Stimulated activated CD4-positive, alpha-beta T cell treated with anti-CD3 and anti-CD28 coated beads, Interleukin-2, amount 100 ng/mL, for 4 hours (primary cell): ENCODE data around the gene VAV3.

ENCODE experiments used
- DNase-seq: peaks from one replicate; pipeline ENCODE4 v3.0.0-alpha.2; 2020; ENCODE audit warnings: low read depth

The VAV3 gene

DNA sequence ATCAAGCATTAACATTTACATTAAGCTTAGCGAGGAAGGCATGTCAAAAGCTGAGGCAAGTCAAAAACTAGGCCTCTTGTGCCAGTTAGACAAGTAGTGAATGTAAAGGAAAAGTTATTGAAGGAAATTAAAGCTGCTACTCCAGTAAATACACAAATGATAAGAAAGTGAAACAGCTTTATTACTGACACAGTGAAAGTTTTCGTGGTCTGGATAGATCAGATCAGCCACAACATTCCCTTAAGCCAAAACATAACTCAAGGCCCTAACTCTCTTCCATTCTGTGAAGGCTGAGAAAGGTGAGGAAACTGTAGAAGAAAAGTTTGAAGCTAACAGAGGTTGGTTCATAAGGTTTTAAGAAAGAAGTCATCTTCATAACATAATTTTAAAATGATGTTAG lies 131.9 kb downstream of the VAV3 start:
- no peak for DNase-seq

DNA sequence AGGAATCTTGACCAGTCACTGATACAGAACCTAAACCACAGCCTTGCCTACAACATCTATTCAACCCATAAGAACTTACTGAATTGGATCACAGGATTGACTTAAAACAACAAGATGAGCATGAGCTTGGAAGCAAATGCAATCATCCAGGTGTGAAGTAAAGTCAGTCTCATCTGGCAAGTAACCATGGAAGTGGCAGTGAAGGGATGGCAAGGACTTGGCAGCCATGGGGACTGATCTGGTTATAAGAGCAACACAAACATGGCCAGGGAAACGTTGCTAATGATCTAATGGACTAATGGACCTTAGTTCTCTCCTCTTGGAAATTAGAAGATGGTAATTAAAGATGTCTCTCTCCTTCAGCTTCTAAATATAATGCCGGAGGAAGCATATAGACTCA lies 133.1 kb downstream of the VAV3 start:
- DNase-seq = no peak

DNA sequence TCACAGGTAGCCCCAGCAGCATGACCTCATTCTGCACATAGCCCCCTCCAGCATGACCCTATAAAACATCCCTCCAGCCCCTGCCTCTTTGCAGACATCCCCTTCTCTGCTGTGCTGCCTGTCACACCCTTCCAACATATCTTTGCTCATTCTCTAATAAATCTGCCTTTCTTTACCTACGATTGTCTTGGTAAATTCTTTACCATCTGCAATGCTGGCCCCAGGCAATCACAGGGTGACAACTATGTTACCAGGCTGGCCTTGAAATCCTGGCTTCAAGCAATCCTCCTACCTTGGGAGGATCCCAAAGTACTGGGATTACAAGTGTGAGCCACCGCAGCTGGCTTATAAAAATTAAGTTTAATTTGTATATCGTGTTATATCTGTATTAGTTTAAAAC lies 134.5 kb downstream of the VAV3 start:
- DNase-seq = no peak

DNA sequence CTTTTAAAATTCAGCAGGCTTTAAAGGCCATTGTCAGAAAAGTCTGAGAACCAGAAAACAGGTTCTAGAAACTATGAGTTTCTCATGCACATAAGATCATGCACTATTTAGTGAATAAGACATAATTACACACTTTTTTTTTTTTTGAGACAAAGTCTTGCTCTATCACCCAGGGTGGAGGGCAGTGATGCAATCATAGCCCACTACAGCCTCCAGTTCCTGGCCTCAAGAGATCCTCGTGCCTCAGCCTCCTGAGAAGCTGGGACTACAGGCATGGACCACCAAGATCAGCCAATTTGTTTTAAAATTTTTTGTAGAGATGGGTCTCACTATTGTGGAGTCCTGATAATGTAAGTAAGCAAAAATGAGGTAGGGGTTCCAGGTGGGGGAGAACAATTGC lies 134.9 kb downstream of the VAV3 start:
- DNase-seq = no peak

DNA sequence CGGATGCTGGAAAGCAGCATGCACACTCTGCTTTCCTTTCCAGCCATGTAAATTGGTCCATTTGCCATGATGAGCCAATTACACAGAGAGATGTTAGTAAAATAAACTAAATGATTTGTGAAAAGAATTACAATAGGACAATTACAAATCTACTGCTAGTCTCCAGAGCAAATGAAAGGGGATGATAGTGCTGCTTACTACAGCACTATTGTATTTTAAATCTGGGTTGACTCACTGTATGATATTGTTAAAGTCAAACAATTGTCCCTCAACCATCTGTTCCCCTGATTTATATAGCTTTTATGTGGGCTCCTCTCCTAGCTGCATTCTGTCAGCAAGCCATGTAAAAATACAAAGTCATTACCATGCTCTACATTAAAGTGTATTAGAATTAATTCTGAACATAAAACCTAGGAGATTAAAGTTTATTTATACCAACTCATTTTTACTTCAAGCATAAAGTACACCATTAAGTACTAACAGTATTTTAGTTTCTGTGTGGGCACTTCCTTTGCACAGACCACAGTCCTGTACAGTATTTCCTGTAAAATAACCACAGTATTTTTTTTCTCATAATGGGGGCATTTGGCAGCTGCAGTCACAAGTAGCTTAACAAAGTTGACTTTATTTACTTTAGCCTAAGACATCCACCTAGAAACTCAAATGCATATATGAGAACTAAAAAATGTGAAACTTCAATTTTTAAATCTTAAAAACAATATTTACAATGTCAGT lies 135.8 kb downstream of the VAV3 start:
- DNase-seq = no peak

DNA sequence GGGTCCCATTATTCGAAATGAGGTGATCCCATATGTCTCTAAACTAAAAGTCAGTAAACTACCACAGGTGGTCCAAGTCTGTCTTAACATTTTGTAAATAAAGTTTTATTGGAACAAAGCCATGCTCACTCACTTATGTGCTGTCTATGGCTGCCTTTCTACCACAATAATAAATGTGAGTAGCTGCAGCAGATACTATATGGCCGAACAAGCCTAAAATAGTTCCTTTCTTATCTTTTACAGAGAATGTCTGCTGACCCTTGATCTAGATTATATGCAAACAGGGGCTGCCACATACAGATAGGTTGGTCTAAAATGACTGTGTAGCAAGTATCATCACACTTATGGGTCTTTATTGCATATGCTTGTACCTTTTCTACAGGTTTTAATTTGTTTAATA lies 140.0 kb downstream of the VAV3 start:
- DNase-seq = no peak

DNA sequence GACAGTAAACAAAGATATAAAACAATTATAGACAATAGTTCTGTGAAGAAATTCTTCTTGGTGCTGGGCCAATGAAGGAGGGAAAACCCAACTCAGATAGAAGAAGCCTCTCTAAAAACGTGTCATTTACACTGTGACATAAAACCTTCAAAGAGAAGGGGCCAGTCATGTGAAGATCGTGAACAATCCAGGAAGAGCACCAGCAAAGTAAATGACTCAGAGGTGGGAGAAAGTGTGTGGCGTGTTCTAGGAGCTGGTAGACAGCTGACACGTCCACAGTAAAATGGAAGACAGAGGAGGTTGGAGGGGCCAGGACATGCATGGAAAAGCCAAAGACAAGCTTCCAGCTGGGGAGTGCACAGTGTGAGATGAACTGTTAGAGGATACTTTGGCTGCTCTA lies 143.6 kb downstream of the VAV3 start:
- peak; percentile 25 for DNase-seq

DNA sequence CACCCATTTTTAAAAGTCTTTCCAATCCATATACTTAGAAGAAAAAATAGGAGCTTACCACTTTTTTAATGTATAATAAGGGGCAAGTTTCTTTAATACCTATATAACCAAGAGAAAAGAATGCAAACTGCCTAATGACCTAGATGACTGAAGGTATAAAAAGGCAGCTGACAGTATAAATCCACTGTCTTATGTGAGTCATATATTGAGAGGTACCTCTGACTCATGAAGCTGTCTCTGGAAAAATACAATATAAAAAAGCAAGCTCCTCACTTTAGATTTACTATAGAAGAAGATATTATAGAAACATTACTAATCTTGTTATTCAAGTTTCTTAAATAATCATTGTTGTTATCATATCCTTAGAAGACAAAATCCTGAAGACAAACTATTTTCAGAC lies 144.2 kb downstream of the VAV3 start:
- no peak for DNase-seq

DNA sequence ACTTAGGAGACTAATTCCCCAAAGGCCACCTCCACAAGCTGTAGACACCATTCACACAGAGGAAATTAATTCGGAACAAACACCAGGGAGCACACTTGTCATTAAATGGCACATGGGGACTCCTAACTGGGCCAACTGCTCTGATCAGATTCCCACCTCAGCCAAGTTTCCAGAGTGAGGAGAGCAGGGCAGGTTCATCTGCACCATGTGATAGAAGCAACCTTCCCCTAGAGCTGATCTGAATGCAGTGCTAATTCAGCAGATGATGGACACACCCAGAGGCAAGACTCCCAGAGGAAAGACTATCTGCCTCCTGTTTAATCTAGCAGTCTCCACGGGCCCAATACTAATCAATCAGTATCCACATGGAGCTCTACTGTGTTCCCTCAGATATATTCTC lies 147.0 kb downstream of the VAV3 start:
- DNase-seq = no peak

DNA sequence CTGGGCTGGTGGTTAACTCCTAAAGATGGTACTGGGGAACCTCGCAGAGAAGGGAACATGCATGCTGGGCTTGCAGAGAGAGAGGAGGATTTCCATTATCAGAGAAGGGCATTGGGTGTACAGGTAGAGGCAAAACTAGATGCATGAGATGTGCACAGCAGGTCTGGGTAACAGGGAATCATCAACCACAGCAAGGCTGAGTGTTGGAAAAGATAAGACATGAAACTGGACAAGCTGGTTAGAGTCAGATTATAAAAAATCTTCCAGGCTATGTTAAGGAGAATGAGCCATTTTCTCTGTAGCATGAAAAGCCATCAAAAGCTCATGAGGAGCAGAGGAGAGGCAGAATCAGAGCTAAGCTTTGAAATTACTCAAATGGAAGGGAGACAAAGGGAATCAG lies 147.8 kb downstream of the VAV3 start:
- no peak for DNase-seq

DNA sequence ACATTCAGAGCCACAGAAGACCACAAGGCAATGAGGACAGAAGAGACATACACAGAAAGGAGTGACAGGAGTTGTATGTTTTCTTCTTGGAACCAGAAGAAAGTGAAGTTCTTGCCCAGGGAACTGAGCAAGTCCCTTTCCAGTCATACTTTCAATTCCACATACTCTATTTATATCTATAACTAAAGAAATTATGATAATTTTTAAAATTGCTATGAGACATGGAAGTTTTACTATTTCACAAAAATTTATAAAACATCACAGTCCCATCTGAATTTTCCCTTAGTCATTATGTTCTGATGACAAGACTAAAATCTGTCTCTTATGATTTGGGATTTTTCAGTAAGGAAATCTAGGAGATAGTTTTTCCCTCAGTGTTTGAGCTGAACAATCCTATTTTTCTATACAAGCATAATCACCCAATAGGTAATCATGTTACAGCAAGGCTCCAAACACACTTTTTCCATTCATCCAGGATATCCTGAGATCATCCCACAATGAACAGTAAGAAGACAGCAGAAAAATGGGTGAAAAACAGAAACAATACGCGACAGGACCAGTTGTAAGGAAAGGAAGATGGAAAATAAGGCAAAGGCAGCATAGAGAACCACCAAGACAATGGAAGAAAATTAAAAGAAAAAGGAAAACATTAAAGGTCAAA lies 154.6 kb downstream of the VAV3 start:
- no peak for DNase-seq

DNA sequence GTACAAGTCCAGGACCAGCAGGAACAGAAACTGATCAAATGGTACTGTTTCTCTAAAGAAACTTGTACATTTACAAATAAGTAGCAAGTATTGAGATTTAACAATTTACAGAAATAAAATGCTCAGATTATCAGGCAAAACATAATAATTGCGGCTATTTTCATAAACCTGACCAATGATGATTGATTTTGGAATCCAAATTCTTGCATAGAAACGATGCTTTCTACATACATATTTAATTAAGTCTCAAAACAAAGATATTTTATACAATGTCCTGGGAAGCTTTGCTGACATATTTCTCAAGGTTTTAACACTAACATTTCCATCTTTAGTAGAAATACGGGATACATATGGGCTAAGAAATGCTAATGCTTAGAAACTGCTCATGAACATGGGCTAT lies 157.1 kb downstream of the VAV3 start:
- no peak for DNase-seq

DNA sequence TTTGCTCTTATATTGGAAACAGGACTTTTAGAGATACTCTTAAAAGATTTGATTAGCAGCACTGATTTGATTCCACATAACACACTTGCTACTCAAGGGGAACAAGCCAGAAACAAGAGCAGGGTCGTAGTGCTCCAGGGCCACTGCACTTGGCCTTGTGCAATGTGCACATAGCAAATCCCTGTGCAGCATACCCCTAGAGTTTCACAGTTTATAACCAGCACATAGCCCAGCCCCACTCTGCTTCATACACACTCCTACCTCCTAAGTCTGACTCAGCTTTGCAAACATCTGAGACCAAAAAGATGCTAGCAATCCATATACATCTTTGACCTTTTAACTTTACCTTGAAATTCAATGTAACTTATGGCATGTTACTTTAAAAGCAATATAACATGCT lies 157.6 kb downstream of the VAV3 start:
- no peak for DNase-seq

DNA sequence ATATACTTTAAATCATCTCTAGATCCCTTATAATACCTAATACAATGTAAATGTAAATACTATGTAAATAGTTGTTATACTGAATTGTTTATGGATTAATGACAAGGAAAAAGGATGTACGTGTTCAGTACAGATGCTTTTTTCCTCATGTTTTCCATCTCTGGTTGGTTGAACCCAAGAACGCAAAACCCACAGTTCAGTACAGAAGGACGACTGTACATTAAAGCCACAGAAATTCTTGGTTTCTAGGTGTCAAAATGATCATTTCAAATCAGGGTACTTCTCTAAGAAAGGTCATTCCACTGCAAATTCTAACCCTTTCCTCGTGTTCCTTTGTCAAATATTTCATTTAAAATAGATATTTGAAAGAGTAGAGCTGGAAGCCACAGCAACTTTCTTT lies 158.1 kb downstream of the VAV3 start:
- DNase-seq = no peak

DNA sequence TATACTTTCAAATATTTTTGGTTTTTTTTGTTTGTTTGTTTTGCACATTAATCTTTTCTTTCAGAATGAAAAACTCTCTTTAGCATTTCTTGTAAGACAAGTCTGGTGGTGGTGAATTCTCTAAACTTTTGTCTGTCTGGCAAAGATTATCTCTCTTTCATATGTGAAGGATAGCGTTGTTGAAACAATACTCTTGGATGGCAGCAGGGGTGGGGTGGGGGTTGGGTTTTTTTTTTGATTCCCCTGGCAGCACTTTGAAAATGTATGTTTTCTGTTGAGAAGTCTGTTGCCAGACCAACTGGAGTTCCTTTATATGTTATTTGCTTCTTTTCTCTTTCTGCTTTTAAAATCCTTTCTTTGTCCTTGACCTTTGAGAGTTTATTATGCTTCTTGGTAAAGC lies 160.2 kb downstream of the VAV3 start:
- no peak for DNase-seq

DNA sequence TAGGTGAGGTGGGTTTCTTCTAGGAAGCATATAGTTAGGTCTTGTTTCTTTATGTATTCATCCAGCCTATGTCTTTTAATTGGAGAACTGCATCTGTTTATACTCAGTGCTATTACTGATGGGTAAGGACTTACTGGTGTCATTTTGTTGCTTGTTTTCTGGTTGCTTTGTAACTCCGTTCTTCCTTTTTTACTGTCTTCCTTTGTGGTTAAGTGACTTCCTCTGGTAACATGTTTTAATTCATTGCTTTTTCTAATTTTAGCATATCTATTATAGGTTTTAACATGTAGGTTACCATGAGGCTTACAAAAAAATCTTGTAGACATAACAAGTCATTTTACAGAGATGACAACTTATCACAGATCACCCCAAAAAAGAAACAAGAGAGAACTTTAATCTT lies 160.8 kb downstream of the VAV3 start:
- no peak for DNase-seq

DNA sequence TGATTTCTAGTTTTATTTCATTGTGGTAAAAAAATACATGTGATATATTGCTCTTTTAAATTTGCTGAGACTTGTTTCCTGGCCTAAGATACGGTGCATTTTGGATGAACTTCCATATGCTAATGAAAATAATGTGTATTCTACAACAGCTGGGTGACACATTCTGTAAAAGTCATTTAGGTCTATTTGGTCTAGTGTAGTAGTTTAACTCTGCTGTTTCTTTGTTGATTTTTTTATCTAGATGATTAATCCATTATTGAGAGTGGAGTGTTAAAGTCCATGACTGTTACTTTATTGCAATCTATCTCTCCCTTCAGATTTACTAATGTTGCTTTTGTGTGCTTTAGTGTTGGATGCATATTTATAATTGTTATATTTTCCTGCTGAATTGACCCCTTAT lies 161.4 kb downstream of the VAV3 start:
- no peak for DNase-seq

DNA sequence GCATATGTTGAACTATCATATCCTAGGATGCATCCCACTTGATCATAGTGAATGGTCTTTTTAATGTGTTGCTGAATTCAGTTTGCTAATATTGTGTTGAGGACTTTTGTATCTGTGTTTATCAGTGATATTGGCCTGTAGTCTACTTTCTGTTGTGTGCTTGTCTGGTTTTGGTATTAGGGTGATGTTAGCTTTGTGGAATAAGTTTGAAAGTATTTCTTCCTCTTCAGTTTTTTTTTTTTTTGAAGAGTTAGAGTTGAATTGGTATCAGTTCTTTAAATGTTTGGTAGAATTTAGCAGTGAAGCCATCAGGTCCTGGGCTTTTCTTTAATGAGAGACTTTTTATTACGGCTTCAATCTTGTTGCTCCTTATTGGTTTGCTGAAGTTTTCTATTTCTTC lies 162.3 kb downstream of the VAV3 start:
- no peak for DNase-seq

DNA sequence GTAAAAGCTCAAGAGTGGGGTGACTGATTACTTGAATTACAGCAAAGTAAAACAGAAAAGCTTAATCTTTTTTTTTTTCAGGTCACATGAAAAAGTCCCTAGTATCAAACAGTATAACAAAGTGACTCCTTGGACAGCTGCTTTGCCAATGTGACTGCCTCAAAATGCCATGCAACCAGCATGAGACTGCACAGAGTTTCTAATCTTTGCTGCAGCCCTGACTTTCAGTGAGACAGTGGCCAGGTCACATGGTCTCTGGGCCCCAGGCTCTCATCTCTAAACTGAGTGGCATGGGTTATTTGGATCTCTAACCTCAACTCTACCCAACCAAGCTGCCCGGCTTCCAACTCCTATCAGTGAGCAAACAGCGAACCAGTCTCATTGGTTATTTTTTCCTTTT lies 169.0 kb downstream of the VAV3 start:
- no peak for DNase-seq

DNA sequence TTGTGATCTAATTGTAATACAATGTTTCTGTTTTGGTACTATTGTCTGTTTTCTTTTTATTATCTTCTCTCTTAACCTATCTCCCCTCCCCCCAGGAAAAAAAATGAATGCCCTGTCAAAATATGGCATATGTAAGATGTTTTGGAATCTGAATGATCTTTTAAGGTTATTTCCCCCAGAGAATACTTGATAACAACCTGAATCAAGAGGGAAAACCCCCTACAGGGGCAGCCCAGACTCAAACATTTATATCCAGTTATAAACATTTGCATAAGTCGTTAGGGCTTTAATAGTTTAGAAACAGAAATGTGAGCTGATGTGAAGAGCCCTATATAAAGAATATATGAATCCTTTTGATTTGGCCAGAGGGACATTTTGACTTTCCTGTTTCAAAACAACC lies 169.5 kb downstream of the VAV3 start:
- DNase-seq = no peak

DNA sequence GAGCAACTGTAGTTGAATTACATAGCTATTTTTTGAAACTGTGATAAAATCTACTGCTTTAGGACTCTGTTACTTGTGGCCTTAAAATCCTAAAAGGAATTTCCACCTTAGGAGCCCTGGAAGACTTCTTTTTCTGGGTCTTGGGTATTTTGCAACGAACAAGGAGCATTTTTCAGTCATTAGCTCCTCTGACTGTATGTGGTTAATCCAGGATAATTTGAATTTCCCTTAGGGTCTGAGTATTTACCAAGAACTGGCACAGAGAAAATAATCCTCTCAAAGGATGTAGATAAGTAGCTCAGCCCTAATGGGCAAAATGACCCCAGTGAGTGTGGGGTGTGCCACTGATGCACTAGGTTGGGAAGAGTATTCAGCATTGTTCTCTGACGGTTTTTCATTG lies 170.4 kb downstream of the VAV3 start:
- DNase-seq = no peak

DNA sequence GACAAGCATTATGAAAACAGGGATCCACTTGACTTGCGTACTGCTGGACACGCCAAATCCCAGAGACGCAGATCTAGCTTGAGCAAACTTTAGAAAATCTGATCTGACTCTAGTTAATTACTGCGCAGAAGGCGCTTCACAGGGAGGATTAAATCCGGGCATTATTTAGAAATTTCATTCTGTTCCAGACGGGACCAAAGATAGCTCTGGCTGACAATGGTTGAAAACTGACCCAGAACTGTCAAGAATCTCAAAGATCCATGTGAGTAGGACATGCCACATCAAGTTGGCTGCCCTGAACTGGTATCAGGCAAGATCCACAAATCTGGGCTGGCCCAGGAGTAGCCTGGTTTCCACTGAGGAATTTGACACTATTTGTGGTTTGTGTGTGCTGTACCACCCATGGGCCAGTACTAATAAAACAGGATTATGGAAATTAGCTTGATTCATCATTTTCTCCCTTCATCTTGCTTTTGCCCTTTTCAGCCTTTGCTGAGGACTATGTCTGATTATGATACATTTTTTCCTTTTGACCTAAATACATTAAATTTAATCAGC lies 171.0 kb downstream of the VAV3 start:
- DNase-seq = no peak

DNA sequence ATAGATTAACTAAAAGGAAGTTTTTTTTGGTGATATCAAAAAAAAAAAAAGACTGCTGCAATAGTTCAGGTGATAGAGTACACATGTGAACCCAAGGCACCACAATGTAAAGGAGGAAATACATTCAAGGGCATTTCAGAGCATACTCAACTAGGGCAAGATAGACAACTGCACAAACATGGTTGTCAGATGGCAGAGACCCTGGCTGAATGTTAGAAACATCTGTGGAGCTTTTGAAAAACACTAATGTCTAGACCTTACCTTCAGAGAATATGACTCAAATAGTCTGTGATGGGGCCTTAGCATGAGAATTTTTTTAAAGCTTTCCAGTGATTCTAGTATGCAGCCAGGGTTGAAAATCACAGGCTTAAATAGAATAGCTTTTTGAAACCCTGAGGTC lies 173.6 kb downstream of the VAV3 start:
- DNase-seq = no peak
